Stomach (tissue), 9 donors: ENCODE data around the gene PIR. TPM values are rescaled to one million over a fixed set of nuclear protein-coding genes. Genes with fewer than 3 reads are reported as not detected.

Experiments
- DNase-seq, 2 donors: peaks; one replicate each; pipeline versions ENCODE4 v3.0.0 to v3.0.0-alpha.2; 2013 to 2019
- H3K27ac ChIP-seq, 5 donors: fragments of 200-600 bp in 4 of 5; sonication (generic) in 4 of 5; one replicate each; pipeline ENCODE4 v1.5.1; 2013 to 2019; ENCODE audit warnings: mild to moderate bottlenecking in 1 of 5, moderate library complexity in 1 of 5
- H3K27me3 ChIP-seq, 3 donors: fragments of 200-600 bp; sonication (generic); one replicate each; pipeline ENCODE4 v1.5.1; 2017 to 2019; ENCODE audit warnings: mixed run types in 1 of 3
- H3K36me3 ChIP-seq, 4 donors: fragments of 200-600 bp; sonication (generic); 1 replicate in 3 of 4; 2 replicates in 1 of 4; pipeline ENCODE4 v1.5.1; 2016 to 2019
- H3K4me1 ChIP-seq, 4 donors: fragments of 200-600 bp; sonication (generic); one replicate each; pipeline ENCODE4 v1.5.1; 2016 to 2019
- H3K4me3 ChIP-seq, 4 donors: fragments of 200-600 bp; sonication (generic) in 3 of 4; one replicate each; pipeline ENCODE4 v1.5.1; 2016 to 2019; ENCODE audit warnings: mild to moderate bottlenecking in 1 of 4
- H3K9me3 ChIP-seq, 4 donors: fragments of 200-600 bp; sonication (generic); one replicate each; pipeline ENCODE4 v1.5.1; 2016 to 2019
- CTCF ChIP-seq, 7 experiments: fragments of 450-650 bp in 4 of 7; fragments of 200-600 bp in 3 of 7; sonication (generic) in 3 of 7; IDR thresholded peaks; one replicate each; pipeline ENCODE4 v1.5.1; 2016 to 2019; ENCODE audit warnings: antibody characterized with exemption in 7 of 7, control low read depth in 2 of 7, mild to moderate bottlenecking in 1 of 7
- EP300 ChIP-seq: sonication (generic); formaldehyde crosslinking; IDR thresholded peaks from one replicate; pipeline ENCODE4 v1.6.1; 2017; ENCODE audit warnings: antibody characterized with exemption
- POLR2A ChIP-seq, 4 donors: fragments of 450-650 bp; IDR thresholded peaks; one replicate each; pipeline ENCODE4 v1.6.1; 2016; ENCODE audit warnings: antibody characterized with exemption in 4 of 4, control low read depth in 2 of 4, mild to moderate bottlenecking in 1 of 4, moderate library complexity in 1 of 4
- POLR2AphosphoS5 ChIP-seq, 3 donors: sonication (generic); formaldehyde crosslinking; IDR thresholded peaks; one replicate each; pipeline ENCODE4 v1.6.1; 2016; ENCODE audit warnings: antibody characterized with exemption in 3 of 3
- WGBS, 5 donors: extraction: QIAGEN DNeasy Blood & Tissue Kit in 3 of 5; methylation state at CpG; one replicate each; pipeline versions ENCODE4 v1.1.5 to v1.1.7; 2013 to 2018; 5-methylcytosine and 5-hydroxymethylcytosine counted together
- intact Hi-C: fragments of 100-400 bp; cut with DNase I; formaldehyde crosslinking; loops from one replicate; pipeline ENCODE4 v1.15.1; 2023; ENCODE audit warnings: low total_unique reads
- polyA plus RNA-seq, 3 donors: library from polyadenylated mRNA; stranded (reverse); fragments of 200-250 nt; gene quantifications; one replicate each; pipeline ENCODE4 v1.2.3, GENCODE V29; 2013
- total RNA-seq, 5 donors: library from RNA; depleted of rRNA; stranded (reverse); fragments of >200 nt; gene quantifications; one replicate each; pipeline versions ENCODE4 v1.1.0 to v1.2.3, GENCODE V29; 2014 to 2016
- donor health status: healthy with polysubstance abuse.
- donor health status: Bipolar disorder and iron deficiency.
- donor health status: healthy.

PIR gene
- total and polyA plus RNA-seq, 8 donors, result 5.2 to 47.5 (median 12.7) TPM

- Histone ChIP-seq H3K27me3 (peaks cover 0 to 3% (median 0%) of the 10 kb centered on the region in 3 donors), H3K27ac (peak within 1 kb of the TSS in 1 of 5 donors; percentile 24), H3K36me3 (no peaks in the 10 kb centered on the region), H3K4me3 (no peak within 1 kb of the TSS), H3K4me1 (no peaks in the 10 kb centered on the region), H3K9me3 (no peaks in the 10 kb centered on the region)
- peak in 1 of 2 donors; percentile 22 for DNase-seq
- WGBS, 5 donors, result 50 to 64% (median 55%) methylated on average over 18 of the region's 18 CpGs
- TF ChIP-seq POLR2A (IDR thresholded peaks at IDR 0.05) (no peak), EP300 (no peak), CTCF (IDR thresholded peaks at IDR 0.05) (no peak), POLR2AphosphoS5 (IDR thresholded peaks at IDR 0.05) (no peak)
- intact Hi-C loops, result no loop called here
Measured at GRCh38 chrX:15500497-15500966, 7.4 kb upstream of the PIR start, which contains the start of gene BMX. Gene BMX (plus strand): TSS chrX:15500807. CDS start chrX:15508354, 7,547 bp downstream.

DNA sequence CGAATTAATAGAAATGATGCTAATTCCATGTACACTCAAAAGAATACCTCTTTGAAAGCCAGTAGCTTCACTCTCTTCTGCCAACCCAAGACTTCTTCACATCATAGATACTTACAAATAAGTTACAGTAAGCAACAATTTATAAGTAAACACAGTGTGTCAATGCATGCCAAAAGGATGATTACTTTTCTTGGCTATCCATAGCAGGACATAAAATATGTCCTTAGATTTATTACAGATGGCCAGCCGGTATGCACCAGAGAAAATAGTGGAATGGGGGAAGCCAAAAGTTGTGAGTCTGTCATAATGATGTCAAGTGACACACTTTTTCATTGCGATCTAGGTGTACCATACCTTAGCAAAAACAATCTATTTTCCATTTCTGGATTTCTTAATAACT, 6.8 kb upstream of the PIR start:
- Histone ChIP-seq H3K9me3 (no peaks in the 10 kb centered on the region), H3K4me3 (no peak overlapping the region), H3K27me3 (peaks cover 0 to 3% (median 0%) of the 10 kb centered on the region in 3 donors), H3K36me3 (no peaks in the 10 kb centered on the region), H3K4me1 (no peaks in the 10 kb centered on the region), H3K27ac (peak overlapping the region in 1 of 5 donors; percentile 24)
- intact Hi-C loops, result no loop called here
- WGBS, 5 donors, result 66 to 86% (median 77%) methylated on average over 3 of the region's 3 CpGs
- TF ChIP-seq EP300 (no peak), POLR2A (IDR thresholded peaks at IDR 0.05) (no peak)
- no peak for DNase-seq

- intact Hi-C loops, result no loop called here
- Histone ChIP-seq H3K4me3 (no peak overlapping the region), H3K27me3 (peaks cover 0 to 3% (median 0%) of the 10 kb centered on the region in 3 donors), H3K4me1 (peaks cover 0 to 2% (median 0%) of the 10 kb centered on the region in 4 donors), H3K9me3 (no peaks in the 10 kb centered on the region), H3K27ac (no peak overlapping the region), H3K36me3 (no peaks in the 10 kb centered on the region)
- 49 to 82% (median 75%) methylated on average over 2 of the region's 2 CpGs for WGBS, 5 donors
- no peak for TF ChIP-seq CTCF (IDR thresholded peaks at IDR 0.05)
- no peak for DNase-seq
Measured at GRCh38 chrX:15498741-15499140, 5.6 kb upstream of the PIR start.

GRCh38 chrX:15497865-15498264, 4.7 kb upstream of the PIR start:
- DNase-seq, result peak; percentile 47 to 70
- no peak overlapping the region for H3K27ac ChIP-seq
- WGBS, 5 donors, result 4 to 16% (median 6%) methylated on average over 4 of the region's 4 CpGs
- H3K36me3 ChIP-seq, result no peaks in the 10 kb centered on the region
- intact Hi-C loops, result no loop called here
- H3K4me3 ChIP-seq, result no peak overlapping the region
- H3K4me1 ChIP-seq, result peaks cover 0 to 5% (median 0%) of the 10 kb centered on the region in 4 donors
- H3K27me3 ChIP-seq, result peaks cover 0 to 8% (median 0%) of the 10 kb centered on the region in 3 donors
- TF ChIP-seq CTCF (IDR thresholded peaks at IDR 0.05) (peak in 5 of 7 experiments; percentile 16 to 59 (median 46)), EP300 (no peak)
- no peaks in the 10 kb centered on the region for H3K9me3 ChIP-seq

- no peak for TF ChIP-seq CTCF (IDR thresholded peaks at IDR 0.05)
- no peak for TF ChIP-seq POLR2AphosphoS5 (IDR thresholded peaks at IDR 0.05)
- TF ChIP-seq POLR2A (IDR thresholded peaks at IDR 0.05), result no peak
- TF ChIP-seq EP300, result no peak
- no peak for DNase-seq
- Histone ChIP-seq H3K27me3 (peaks cover 0 to 8% (median 0%) of the 10 kb centered on the region in 3 donors), H3K4me3 (no peak overlapping the region), H3K27ac (no peak overlapping the region), H3K36me3 (no peaks in the 10 kb centered on the region), H3K9me3 (no peaks in the 10 kb centered on the region), H3K4me1 (peaks cover 0 to 15% (median 0%) of the 10 kb centered on the region in 4 donors)
- intact Hi-C loops, result no loop called here
- 30 to 46% (median 42%) methylated on average over 4 of the region's 4 CpGs for WGBS, 5 donors
Measured at GRCh38 chrX:15496824-15497223, 3.7 kb upstream of the PIR start.
